Measurements from ENCODE around the gene P2RX6. TPM values are rescaled to one million over a fixed set of nuclear protein-coding genes. Genes with fewer than 3 reads are reported as not detected.

The P2RX6 gene
- total and polyA plus RNA-seq, 2 experiments from 2014 or later, result not detected

DNA sequence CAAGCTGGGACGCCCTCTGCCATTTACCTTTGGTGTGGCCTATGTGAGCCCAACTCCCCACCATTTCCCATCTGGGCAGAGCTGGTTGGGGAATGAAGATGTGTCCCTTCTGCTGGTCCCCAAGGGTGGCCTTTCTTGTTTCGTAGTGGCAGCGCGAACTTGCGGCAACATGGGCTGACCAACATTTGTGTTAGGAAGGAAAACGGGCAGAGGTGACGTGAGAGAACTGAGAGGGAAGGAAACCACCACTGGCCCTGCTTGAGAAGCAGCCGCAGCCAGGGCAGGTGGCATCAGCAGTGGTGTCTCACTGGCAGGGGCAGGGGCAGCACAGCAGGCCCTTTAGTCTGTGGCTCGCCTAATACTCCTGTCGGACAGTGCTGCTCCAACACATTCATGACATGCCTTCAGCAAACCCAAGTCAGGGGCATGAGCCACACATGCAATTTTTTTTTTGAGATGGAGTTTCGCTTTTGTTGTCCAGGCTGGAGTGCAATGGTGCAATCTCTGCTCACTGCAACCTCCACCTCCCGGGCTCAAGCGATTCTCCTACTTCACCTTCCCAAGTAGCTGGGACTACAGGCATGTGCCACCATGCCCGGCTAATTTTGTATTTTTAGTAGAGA lies 60.7 kb downstream of the P2RX6 start:
- H3K27ac Mint-ChIP-seq, result no peak overlapping the region
- no peak overlapping the region for H3K4me3 Mint-ChIP-seq
- Histone ChIP-seq H3K4me3 (no peak overlapping the region), H3K27me3 (ENCODE audit: insufficient read depth) (no peaks in the 10 kb centered on the region), H3K9me2 (ENCODE audit: insufficient read depth) (no peaks in the 10 kb centered on the region), H2AFZ (no peak overlapping the region), H4K20me1 (replicated peaks; ENCODE audit: insufficient read depth) (no peaks in the 10 kb centered on the region), H3K4me2 (no peak overlapping the region), H3K27ac (ENCODE audit: low read depth) (no peak overlapping the region), H3K79me2 (replicated peaks; ENCODE audit: insufficient read depth) (no peaks in the 10 kb centered on the region), H3F3A (replicated peaks; ENCODE audit: low read depth) (no peaks in the 10 kb centered on the region), H3K36me3 (ENCODE audit: insufficient read depth) (no peaks in the 10 kb centered on the region), H3K4me1 (ENCODE audit: insufficient read depth) (no peaks in the 10 kb centered on the region)
- peaks cover 2% of the 10 kb centered on the region; the same call in 1 of the 3 replicates for H3K9me3 Mint-ChIP-seq
- TF ChIP-seq STAT1 (IDR thresholded peaks at IDR 0.05; ENCODE audit: unreplicated experiment) (no peak), NANOG (IDR thresholded peaks at IDR 0.05; ENCODE audit: borderline replicate concordance) (no peak), POLR2AphosphoS5 (IDR thresholded peaks at IDR 0.05; ENCODE audit: low read depth) (no peak), EZH2phosphoT487 (IDR thresholded peaks at IDR 0.05; ENCODE audit: unreplicated experiment) (no peak)
- TF ChIP-seq, protein P1, sequence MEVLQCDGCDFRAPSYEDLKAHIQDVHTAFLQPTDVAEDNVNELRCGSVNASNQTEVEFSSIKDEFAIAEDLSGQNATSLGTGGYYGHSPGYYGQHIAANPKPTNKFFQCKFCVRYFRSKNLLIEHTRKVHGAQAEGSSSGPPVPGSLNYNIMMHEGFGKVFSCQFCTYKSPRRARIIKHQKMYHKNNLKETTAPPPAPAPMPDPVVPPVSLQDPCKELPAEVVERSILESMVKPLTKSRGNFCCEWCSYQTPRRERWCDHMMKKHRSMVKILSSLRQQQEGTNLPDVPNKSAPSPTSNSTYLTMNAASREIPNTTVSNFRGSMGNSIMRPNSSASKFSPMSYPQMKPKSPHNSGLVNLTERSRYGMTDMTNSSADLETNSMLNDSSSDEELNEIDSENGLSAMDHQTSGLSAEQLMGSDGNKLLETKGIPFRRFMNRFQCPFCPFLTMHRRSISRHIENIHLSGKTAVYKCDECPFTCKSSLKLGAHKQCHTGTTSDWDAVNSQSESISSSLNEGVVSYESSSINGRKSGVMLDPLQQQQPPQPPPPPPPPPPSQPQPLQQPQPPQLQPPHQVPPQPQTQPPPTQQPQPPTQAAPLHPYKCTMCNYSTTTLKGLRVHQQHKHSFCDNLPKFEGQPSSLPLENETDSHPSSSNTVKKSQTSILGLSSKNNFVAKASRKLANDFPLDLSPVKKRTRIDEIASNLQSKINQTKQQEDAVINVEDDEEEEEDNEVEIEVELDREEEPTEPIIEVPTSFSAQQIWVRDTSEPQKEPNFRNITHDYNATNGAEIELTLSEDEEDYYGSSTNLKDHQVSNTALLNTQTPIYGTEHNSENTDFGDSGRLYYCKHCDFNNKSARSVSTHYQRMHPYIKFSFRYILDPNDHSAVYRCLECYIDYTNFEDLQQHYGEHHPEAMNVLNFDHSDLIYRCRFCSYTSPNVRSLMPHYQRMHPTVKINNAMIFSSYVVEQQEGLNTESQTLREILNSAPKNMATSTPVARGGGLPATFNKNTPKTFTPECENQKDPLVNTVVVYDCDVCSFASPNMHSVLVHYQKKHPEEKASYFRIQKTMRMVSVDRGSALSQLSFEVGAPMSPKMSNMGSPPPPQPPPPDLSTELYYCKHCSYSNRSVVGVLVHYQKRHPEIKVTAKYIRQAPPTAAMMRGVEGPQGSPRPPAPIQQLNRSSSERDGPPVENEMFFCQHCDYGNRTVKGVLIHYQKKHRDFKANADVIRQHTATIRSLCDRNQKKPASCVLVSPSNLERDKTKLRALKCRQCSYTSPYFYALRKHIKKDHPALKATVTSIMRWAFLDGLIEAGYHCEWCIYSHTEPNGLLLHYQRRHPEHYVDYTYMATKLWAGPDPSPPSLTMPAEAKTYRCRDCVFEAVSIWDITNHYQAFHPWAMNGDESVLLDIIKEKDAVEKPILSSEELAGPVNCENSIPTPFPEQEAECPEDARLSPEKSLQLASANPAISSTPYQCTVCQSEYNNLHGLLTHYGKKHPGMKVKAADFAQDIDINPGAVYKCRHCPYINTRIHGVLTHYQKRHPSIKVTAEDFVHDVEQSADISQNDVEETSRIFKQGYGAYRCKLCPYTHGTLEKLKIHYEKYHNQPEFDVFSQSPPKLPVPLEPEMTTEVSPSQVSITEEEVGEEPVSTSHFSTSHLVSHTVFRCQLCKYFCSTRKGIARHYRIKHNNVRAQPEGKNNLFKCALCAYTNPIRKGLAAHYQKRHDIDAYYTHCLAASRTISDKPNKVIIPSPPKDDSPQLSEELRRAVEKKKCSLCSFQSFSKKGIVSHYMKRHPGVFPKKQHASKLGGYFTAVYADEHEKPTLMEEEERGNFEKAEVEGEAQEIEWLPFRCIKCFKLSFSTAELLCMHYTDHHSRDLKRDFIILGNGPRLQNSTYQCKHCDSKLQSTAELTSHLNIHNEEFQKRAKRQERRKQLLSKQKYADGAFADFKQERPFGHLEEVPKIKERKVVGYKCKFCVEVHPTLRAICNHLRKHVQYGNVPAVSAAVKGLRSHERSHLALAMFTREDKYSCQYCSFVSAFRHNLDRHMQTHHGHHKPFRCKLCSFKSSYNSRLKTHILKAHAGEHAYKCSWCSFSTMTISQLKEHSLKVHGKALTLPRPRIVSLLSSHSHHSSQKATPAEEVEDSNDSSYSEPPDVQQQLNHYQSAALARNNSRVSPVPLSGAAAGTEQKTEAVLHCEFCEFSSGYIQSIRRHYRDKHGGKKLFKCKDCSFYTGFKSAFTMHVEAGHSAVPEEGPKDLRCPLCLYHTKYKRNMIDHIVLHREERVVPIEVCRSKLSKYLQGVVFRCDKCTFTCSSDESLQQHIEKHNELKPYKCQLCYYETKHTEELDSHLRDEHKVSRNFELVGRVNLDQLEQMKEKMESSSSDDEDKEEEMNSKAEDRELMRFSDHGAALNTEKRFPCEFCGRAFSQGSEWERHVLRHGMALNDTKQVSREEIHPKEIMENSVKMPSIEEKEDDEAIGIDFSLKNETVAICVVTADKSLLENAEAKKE (CRISPR knock-in tag; IDR thresholded peaks at IDR 0.05), result no peak
- H3K4me1 Mint-ChIP-seq, result peaks cover 4% of the 10 kb centered on the region; the same call in 2 of the 3 replicates
- peaks cover 6% of the 10 kb centered on the region for H3K27me3 Mint-ChIP-seq (ENCODE audit: insufficient read depth, low read depth, poor library complexity)
- no peaks in the 10 kb centered on the region for H3K36me3 Mint-ChIP-seq (ENCODE audit: low read depth)
- no peak for DNase-seq (ENCODE audit: low spot score)
- no peak for ATAC-seq
